Stimulated activated CD8-positive, alpha-beta memory T cell treated with anti-CD3 and anti-CD28 coated beads, Interleukin-7, amount 100 ng/mL, for 1 hour (primary cell): ENCODE data around the gene NALCN.

ENCODE experiments used
- DNase-seq, 2 donors: peaks; one replicate each; pipeline ENCODE4 v3.0.0-alpha.2; 2020; ENCODE audit warnings: low read depth in 2 of 2

Gene NALCN

DNA sequence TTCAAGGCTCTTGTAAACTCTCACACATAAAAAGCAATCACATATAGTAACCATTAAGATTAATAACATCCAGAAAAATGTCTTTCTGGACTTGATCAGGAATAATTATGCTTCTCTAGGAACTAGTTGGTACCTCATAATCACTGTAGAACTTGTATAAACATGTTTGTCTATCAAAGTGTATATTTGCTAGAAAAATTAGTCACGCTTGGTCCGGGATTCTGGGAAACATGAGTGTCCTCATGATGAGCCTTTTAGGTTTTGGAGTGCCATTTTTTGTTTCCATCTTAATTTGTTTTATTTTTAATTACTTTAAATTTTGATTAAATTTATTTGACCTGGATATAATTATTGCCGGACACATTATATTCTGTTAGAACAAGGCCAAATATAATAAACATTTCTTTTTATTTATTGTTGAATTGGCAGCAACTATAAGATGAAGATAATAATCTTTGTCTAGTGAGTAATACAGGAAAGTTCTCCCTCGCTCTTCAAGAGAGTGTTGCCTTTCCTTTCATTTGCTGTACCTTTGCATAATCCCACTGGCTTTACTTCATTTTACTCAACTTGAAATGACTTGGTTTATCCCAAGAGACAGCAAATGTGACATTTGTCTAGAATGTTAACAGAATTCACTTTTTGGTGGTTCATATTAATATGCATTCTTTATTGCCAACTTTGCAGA is 207.0 kb downstream of the NALCN start:
- DNase-seq, result no peak

DNA sequence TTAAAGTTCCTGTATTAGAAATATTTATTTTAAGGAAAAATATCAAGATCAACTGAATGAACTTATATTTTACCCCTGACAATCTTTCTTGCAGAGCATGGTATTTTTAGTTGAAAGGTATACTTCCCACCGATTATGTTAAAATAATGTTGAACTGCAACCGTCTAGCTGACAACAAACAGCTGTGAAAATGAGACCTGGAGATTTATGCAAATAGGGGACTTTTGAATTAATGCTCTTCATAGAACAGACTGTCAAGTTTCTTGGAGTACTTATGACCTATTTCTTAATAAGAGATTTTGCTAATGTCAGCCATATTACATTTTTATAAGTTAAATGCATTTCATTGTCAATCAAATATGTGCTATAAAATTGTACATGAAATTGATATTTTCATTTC is 210.9 kb downstream of the NALCN start:
- DNase-seq, result no peak

DNA sequence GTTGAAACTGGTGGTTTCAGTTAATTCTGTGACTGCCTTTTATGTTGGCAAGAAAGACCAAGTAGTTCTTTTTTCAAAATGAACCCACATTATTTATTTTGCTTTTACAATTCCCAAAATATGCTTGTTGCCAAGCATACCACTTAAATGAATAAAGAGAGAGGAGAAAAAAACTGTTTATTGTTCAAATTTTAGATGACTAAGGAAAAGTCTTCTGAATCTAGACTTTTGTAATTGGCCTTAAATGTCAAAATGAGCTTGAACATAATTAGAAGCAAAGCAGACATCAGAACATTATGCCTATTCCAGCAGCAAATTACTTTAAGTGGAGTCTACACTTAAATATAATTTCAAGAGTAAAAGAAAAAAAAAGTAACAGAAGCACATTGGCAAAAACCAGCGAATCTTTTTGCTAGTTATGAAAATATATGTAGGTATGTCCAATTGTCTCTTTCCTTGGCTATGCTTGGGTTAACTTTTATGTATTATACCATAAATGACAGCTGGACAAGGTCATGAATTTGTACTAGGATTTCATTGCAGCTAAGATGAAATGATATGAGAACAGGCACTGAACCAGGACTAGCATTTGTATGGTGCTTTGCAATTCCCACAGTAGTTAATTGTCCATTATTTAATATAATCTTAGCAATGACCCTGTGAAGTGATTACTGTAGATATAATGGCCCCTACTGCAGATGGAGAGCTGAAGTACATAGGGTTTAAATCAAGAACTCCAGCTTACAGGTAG is 211.9 kb downstream of the NALCN start:
- no peak for DNase-seq

DNA sequence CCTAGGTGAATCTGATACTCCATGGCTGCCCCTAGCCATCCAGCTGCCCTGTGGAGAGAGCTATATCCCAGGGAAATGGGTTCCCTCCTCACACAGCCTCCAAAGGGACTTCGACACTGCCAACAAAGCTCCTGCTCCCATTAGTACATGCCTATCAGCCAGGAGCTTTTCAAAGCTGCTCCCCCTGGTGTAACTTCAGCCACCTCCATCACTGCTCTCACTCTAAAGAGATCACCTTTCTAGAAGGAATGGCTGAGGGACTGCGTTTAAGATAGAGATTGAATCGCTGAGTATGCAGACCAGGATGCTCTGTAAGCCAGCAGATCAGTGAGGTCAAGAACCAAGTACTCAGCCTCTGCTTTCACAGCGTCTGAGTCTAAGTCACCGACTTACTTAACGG is 213.7 kb downstream of the NALCN start:
- DNase-seq, result no peak

DNA sequence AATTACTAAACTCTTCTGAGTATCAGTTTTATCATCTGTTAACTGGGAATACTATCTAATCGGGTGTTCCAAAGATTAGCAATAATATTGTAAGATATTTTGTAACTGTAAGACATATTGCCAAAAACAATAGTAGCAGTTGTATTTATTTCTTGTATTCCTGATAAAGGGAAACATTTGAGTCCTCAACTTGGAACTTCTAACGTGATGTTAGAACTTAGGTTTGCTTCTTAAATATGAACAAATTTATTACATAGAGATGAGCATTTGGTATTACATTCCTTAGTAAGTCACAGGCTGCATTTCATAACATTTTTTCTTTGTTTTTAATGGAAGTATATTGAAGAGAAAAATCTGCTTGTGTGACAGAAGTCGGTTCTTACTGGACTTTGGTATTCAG is 225.3 kb downstream of the NALCN start:
- DNase-seq, result no peak

DNA sequence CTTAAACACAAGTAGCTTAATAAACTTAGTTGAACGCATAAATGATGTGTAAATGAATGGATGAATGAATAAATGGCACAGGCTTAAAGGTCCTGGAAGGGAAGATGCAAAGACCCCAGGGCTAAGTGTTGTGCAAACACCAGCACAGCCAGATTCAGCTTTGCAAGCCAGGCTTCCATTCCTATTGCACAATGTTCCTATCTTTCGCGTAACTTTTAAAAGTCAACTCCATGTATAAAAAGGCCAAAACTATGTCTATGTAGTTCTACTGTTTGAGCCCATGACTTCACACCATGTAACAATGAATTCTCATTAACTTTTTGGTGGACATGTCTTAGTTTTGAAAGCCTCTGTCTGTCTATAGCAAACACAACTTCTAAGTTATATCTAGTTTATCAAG is 226.0 kb downstream of the NALCN start:
- DNase-seq, result no peak

DNA sequence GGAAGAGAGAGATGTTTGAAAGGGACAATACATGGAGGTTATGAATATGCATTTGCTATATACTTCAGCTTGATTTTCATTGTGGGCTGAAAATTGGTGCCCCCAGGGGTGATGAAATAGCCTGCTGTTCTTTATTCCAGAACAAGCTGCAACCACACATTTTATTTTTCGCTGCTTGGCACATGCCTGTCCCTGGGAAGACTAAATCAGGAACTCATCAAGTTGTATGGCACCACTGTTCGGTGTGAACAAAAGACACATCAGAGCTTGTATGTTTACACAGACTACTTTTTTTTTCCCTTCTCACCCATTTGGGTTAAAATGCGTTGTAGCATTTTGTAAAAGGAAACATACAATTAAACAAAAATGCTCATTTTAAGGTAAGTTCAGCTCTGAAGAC is 230.7 kb downstream of the NALCN start:
- DNase-seq, result no peak

DNA sequence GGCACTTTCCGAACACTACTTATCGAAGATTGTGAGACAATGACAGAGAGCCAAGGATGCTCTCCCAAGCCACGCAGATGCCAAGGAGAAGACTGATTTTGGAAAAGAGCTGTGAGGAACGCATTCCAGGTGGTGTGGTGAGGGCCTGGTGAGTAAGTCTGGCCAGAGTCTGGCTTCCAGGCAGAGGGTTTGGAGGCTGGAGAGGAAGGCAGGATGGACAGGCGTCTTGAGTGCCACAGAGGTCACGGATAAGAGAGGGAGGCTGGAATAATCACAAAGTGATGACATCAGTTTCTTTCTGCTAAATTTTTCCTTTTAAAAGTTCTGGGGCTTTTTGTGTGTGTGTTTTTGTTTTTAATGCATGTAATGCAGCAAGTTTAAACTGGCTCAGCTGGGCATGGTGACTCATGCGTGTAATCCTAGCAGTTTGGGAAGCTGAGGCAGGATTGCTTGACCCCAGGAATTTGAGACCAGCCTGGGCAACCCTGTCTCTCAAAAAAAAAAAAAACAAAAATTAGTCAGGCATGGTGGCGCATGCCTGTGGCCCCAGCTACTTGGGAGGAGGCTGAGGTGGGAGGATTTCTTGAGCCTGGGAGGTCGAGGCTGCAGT is 235.1 kb downstream of the NALCN start:
- DNase-seq, result no peak

DNA sequence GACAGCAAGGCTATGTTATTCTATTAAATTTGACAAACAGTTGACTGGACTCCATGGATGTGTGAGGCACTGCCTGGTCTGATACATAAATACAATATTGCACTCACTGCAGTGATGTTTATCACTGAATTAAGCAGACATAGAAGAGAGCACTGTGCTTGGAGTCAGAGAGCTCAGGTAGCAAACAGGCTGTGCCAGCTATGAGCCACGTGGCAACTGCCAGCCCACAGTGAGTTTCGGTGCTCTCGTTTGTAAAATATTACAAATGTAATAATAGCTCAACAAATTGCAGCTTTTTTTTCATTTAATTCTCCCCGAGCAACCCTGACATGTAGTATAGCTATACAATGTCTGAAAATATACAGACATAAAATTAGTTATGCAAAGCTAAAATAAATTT is 237.3 kb downstream of the NALCN start:
- no peak for DNase-seq

DNA sequence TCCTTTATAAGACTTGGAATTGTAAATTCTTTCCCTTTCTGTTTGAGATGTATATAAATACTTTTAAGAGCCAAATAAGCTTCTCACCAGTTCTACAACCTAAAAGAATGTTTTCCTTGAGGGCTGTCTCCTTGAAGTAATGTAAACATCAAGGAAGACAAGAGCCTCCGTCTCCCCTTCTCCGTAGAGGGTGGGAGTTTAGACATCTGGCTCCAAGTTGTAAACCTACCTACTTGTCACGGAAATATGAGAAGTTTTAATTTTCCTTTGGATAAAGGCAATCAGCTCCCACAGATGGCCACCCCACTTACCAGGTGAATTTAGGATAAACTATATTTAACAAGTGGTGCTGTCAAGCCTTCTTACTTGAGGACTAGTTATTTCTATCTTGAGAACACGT is 237.9 kb downstream of the NALCN start:
- DNase-seq, result no peak

DNA sequence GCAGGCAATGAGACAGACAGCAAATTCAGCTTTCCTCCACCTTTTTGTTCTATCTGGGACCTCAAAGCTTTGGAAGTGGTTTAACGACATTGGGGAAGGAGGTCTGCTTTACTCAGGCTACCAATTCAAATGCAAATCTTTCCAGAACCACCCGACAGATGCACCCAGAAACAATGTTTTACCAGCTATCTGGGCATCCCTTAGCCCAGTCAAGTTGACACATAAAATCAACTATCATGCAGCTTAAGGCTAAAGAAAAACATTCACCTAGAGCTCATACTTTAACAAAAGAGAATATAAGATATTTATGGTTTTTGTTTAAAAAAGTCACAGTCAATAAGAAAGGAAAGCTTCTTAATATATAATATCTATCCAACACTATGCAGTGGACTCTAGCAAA is 246.0 kb downstream of the NALCN start:
- no peak for DNase-seq

DNA sequence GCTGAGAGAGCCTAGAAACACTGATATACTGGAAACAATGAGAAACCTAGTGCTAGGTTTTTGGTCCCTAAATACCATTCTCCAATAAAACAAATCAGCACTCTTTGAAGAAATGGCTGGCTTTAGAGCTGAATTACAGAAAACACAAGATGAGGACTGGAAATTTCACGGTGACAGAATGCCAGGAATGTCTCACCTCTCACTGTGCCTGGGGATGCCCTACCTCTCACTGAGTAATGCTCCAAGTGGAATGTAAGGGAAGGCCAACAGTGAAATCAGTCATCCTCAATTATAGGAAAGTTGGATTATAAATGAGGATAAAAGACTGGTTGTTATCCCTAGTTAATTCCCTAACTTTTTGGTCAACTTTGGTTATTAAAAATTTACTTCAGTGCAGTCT is 259.0 kb downstream of the NALCN start:
- DNase-seq, result no peak

DNA sequence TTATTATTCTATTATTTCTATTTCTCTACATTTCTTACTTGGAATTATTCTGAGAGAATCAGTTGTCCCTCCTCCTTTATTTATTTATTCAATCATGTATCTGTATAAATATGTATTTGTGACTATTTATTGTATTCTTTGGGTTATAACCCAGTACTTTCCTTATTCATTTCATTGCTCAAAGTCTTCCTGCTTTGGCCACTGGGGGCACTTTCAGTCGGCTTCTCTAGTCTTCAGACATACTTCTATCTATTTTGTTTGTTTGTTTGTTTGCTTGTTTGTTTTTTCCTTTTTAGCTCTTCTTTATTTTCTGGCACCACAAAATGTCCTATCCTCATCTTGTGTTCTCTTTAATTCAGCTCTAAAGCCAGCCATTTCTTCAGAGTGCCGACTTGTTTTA is 260.4 kb downstream of the NALCN start:
- DNase-seq, result no peak

DNA sequence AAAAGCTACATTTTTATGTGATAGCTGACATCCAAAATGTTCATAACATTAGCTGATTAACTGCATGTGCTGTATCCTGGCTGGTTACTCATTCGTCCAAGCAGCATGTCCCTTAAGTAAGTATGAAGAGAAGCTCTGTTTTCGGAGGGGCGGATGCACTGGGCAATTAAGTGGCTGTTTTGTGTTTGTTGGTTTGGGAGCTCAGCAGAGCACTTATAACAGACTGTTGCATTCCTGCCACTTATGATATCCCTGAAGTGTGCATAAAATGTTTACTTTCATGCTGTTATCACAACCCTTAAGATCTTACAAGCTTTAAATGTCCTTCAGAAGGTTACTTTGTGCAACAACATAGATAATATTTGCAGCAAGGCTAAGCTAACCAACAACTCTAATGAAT is 264.1 kb downstream of the NALCN start:
- no peak for DNase-seq

DNA sequence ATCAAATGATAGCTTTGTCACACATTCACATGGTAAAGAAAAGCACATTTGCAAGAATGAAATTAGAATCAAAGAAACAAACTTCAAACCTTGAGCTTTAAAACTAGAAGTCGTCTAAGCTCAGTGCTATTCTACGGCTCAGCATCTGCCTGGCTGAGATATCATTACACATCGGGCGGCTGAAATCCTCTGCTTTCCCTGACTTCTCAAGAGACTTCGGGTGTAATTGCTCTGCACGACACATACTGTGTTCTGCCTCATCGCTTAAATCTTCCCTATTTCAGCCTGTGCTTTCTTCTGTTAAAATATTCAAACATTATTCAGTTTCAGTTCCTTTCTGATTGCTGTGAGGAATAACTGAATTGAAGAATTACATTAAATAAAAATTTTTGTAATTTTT is 265.3 kb downstream of the NALCN start:
- no peak for DNase-seq

DNA sequence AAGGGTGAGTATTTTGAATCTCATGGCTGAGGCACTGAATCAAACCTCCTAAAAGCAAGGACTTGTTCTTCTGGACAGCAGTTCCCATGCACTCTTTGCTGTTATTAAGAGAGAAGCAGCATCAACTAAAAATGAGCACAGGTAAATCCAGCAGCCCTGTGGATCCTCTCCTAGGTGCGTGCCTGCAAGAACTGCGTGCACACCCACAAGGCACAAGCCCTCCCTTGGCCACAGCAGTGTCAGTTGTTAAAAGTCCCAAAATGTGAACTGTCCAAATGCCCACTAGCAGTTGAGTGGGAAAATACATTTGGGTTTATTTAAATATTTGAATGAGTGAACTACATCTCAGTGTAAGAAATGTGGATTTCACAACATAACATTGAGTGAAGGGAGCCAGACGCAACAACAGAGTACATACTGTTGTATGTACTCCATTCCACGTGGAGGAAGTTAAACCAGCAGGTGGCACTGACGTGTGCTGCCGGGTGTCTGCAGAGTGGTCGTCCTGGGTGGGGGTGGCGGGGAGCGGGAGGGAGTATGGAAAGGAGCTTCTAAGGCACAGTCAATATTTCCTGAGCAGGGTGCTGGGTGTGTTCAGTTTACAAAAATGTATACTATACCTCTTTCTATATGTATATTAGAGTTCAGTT is 266.4 kb downstream of the NALCN start:
- DNase-seq, result no peak

DNA sequence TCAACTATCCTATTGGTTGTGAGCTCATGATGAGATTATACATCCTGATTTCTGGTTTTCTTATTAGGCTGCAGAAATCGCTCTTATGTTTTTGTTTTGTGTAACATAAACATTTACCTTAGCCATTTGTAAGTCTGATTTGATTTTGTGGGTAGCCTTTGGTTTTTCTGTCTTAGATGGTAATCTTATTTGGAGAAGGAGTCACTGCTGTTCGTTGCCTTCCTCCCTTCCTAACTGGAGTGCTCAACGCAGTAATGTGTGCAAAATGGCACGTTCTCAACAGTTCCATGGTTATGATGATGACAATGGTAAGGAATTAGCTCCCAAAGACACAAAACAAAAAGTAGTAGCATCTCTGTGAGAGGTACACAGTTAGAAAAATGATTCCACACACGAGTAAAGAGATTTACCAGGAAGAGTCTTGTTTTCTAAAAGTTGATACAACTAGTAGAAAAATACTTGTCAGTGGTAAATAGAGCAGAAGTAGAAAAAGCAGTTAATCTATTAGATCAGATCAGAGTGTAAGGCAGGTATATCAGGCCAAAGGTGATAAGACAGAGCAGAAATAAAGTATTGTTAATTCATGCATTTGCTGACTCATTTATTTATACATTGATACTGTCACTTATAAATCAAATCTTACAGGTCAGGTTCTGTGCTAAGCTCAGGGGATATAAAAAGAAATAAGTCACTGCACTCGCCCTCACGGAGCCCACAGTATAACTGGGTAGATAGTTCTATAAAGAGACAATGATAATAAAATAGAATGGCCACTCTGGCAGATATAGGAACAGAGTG is 270.0 kb downstream of the NALCN start:
- no peak for DNase-seq

DNA sequence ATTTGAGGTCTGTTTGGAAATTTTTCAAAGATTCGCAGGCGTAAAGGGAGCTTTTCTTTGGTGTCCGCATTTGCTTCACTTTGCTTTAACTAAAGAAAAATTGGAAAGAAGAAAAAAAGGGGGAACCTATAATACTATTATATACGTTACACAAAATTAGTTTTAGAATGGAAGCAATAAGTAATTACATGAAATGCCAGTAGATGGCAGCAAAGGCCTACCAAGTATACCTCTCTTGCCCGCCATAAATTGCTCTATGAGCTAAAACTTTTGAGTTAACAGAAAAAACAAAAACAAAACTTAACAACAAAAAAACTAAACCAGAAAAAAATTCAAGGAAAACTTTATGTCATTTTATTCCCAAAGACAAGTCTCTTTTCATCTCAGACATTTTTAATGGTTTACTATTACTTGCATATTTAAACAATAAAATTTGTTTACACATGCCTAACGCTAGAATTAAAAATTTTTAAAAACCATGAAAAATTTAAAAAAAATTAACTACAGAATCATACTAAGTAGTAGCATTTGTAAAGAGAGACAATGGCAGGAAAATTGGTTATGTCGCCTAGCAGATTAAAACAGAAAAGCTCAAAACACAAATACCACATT is 271.4 kb downstream of the NALCN start:
- DNase-seq, result no peak

DNA sequence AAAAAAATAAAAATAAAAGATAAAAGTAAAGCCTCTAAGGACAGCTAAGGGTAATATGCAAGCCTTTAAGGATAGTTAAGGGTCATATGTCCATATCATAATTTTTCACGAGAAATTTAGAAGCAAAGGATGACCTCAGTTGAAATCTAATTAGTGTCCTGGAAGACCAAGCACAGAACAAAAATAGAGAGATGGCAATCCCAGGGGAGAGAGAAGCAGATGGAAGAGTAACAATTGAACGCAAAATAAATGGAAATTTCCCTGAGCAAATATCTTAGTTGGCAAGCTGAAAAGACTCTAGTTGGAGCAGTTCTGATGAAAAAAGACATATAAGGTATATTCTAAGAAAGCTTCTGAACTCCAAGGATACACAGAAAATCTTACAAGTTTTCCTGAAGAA is 275.4 kb downstream of the NALCN start:
- no peak for DNase-seq

DNA sequence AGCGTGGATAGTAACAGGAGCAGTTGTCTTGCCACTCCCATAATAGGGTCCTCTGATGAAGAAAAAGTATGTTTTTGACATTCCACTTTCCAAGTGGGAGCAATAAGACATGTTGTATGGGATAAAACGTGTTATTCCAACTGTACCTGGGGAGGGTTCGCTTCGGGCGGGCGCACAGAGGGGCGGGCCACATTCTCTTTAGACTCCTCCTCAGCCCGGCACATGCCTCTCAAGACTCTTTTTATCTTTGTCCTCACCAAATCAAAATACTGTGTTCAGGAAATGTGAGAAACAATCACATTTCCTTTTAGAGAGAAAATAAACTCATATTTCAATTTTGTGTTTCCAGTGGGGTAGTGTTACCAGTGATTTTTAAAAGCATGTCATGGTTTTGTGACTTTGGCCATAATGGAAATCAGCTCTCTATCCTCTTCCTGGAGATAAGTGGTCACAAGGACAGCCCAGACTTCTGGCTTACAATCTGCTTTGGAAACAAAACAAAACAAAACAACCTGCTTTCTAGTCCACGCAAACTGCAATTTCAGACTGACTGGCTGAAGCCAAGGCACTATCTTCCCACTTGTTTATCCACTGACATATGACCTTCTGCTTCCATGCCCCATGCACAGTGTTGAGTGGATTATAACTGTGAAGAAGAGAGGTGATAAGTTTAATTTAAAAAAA is 276.1 kb downstream of the NALCN start:
- no peak for DNase-seq

DNA sequence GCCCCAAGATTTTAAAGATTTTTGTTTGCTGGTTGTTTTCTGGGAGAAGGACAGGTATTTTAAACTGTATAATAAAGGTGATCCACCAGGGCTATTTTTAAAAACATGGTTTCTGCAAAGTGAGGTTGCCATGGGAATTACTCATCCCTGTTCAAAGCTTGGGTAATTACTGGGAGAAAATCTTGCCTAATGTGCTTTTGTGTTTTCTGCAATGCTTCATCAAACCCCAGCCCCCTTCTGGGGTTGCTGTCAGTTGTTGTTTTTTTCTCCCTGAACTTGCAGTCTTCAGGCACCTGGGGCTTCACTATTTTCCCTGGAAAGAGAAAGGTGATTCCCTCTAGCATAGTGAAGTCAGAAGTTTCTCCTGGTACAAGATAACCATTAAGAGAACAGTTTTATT is 277.2 kb downstream of the NALCN start:
- DNase-seq, result no peak
